GM10266 (cell line): Measurements from ENCODE around the gene ZBTB7C.

Experiments
- DNase-seq: peaks from one replicate; pipeline ENCODE4 v3.0.0; 2012; ENCODE audit errors: extremely low spot score
- CTCF ChIP-seq: IDR thresholded peaks from 2 replicates; pipeline ENCODE4 v1.5.1; 2012; ENCODE audit warnings: mild to moderate bottlenecking, low read depth; ENCODE audit not compliant: control insufficient read depth, insufficient read depth; ENCODE audit errors: missing control alignments

ZBTB7C gene

GRCh38 chr18:48064978-48065600, 344.1 kb downstream of the ZBTB7C start:
- no peak for TF ChIP-seq CTCF
- DNase-seq: no peak

GRCh38 chr18:48061781-48062570, 347.2 kb downstream of the ZBTB7C start:
- DNase-seq: no peak
- TF ChIP-seq CTCF: no peak

- no peak for DNase-seq
- no peak for TF ChIP-seq CTCF
Measured at GRCh38 chr18:48060970-48061369, 348.2 kb downstream of the ZBTB7C start.

GRCh38 chr18:48060346-48060745, 348.8 kb downstream of the ZBTB7C start:
- no peak for DNase-seq
- TF ChIP-seq CTCF: no peak

GRCh38 chr18:48059455-48060010, 349.6 kb downstream of the ZBTB7C start:
- no peak for DNase-seq
- no peak for TF ChIP-seq CTCF

GRCh38 chr18:48058486-48058885, 350.7 kb downstream of the ZBTB7C start:
- DNase-seq: no peak
- TF ChIP-seq CTCF: no peak

GRCh38 chr18:48057018-48057417, 352.2 kb downstream of the ZBTB7C start:
- TF ChIP-seq CTCF: no peak
- DNase-seq: no peak
